K562 (cell line): Measurements from ENCODE around the gene NARF. TPM values are rescaled to one million over a fixed set of nuclear protein-coding genes. Genes with fewer than 3 reads are reported as not detected.

Experiments used
- ATAC-seq: fragments of 200-7000 bp; cut with Tn5 transposase; 3 replicates; pipeline ENCODE4 v1.9.1; 2020; ENCODE audit warnings: moderate library complexity
- BruUV-seq: library from RNA; stranded (reverse); fragments of 400-500 nt; replicated peaks from 2 replicates; lab custom pipeline; 2021; lab: Mats Ljungman, UMichigan
- CTCF ChIA-PET: fragments of 300-600 bp; formaldehyde crosslinking; extraction: SDS; loops from one replicate; lab custom pipeline; 2021; ENCODE audit warnings: low intra/inter-chr PET ratio; lab: Yijun Ruan, JAX
- POLR2A ChIA-PET: fragments of 300-600, 350-650 bp; sonication (Branson Sonifier 250); formaldehyde crosslinking; extraction: SDS; loops from one replicate; lab custom pipeline; 2021; ENCODE audit warnings: antibody characterized with exemption, inconsistent platforms; lab: Yijun Ruan, JAX
- DNase-seq, 4 experiments: peaks; one replicate each; pipeline versions ENCODE4 v3.0.0 to v3.0.0-alpha.2; 2011 to 2018; ENCODE audit warnings: low spot score in 3 of 4, mixed read lengths in 3 of 4; ENCODE audit errors: extremely low read depth in 1 of 4
- FAIRE-seq: peaks from 2 replicates; lab custom pipeline; 2011; peaks lifted over from hg19 to GRCh38; lab: Jason Lieb, UNC
- H2AFZ ChIP-seq: 2 replicates; pipeline ENCODE4 v1.6.0; 2011; ENCODE audit warnings: low read depth, low read length, control low read depth, inconsistent platforms
- H3K27ac ChIP-seq: fragments of 200-600 bp; 3 replicates; pipeline ENCODE4 v1.8.0; 2011; ENCODE audit warnings: low read depth, mild to moderate bottlenecking, control low read depth, inconsistent platforms, low read length, moderate library complexity, mixed read lengths; ENCODE audit errors: extremely low read depth
- H3K27me3 ChIP-seq, 2 experiments: fragments of 300-600 bp in 1 of 2; 2 replicates in 1 of 2; 3 replicates in 1 of 2; pipeline versions ENCODE4 v1.6.0 to v1.8.0; 2011; ENCODE audit warnings: inconsistent platforms in 2 of 2, low read length in 2 of 2, mild to moderate bottlenecking in 1 of 2, mixed read lengths in 1 of 2, moderate library complexity in 1 of 2; ENCODE audit not compliant: control insufficient read depth in 2 of 2, insufficient read depth in 2 of 2
- H3K36me3 ChIP-seq: fragments of 300-600 bp; 3 replicates; pipeline ENCODE4 v1.8.0; 2011; ENCODE audit warnings: mild to moderate bottlenecking, low read length, inconsistent platforms; ENCODE audit not compliant: control insufficient read depth, insufficient read depth
- H3K4me1 ChIP-seq, 2 experiments: fragments of 200-600 bp in 1 of 2; replicated peaks in 1 of 2; 2 replicates in 1 of 2; 3 replicates in 1 of 2; pipeline versions ENCODE4 v1.5.1 to v1.8.0; 2011; ENCODE audit warnings: inconsistent platforms in 2 of 2, low read length in 2 of 2, mild to moderate bottlenecking in 1 of 2, mixed read lengths in 1 of 2, moderate library complexity in 1 of 2; ENCODE audit not compliant: control insufficient read depth in 2 of 2, insufficient read depth in 2 of 2
- H3K4me2 ChIP-seq: 2 replicates; pipeline ENCODE4 v1.6.1; 2011; ENCODE audit warnings: low read length, control low read depth, inconsistent platforms, mixed read lengths; ENCODE audit not compliant: insufficient read depth
- H3K4me3 ChIP-seq: fragments of 200-600 bp; sonication (generic), shearing (Covaris generic); 2 replicates; pipeline ENCODE4 v1.5.1; 2016; ENCODE audit warnings: control low read depth, inconsistent platforms
- H3K79me2 ChIP-seq: fragments of 200-600 bp; 3 replicates; pipeline ENCODE4 v1.8.0; 2011; ENCODE audit warnings: low read length, inconsistent platforms; ENCODE audit not compliant: control insufficient read depth, insufficient read depth
- H3K9ac ChIP-seq, 2 experiments: 2 replicates each; pipeline versions ENCODE4 v1.6.0 to v1.6.1; 2011; ENCODE audit warnings: low read depth in 2 of 2, low read length in 2 of 2, control low read depth in 1 of 2, inconsistent platforms in 1 of 2, mild to moderate bottlenecking in 1 of 2, mixed read lengths in 1 of 2; ENCODE audit not compliant: insufficient read depth in 1 of 2
- H3K9me1 ChIP-seq: one replicate; pipeline ENCODE4 v1.6.0; 2011; ENCODE audit warnings: inconsistent platforms, mild to moderate bottlenecking, low read length, moderate library complexity; ENCODE audit not compliant: control insufficient read depth, insufficient read depth
- H3K9me3 ChIP-seq: replicated peaks from 2 replicates; pipeline ENCODE4 v1.5.1; 2011; ENCODE audit warnings: low read depth, low read length, inconsistent platforms; ENCODE audit not compliant: control insufficient read depth, insufficient read depth
- H4K20me1 ChIP-seq: replicated peaks from 2 replicates; pipeline ENCODE4 v1.6.1; 2011; ENCODE audit warnings: low read length, inconsistent platforms, mixed read lengths; ENCODE audit not compliant: control insufficient read depth, insufficient read depth
- ARNT ChIP-seq, 2 experiments: fragments of 450-650 bp; IDR thresholded peaks; 2 replicates each; pipeline ENCODE4 v1.6.1; 2016; ENCODE audit warnings: mild to moderate bottlenecking in 1 of 2
- FOSL1 ChIP-seq: fragments of 200-800 bp; sonication (Bioruptor generic); conservative IDR thresholded peaks from 2 replicates; pipeline ENCODE4 v1.6.1; 2016; ENCODE audit warnings: missing genetic modification characterization, missing compliant biosample characterization
- HDAC8 ChIP-seq: fragments of 450-650 bp; IDR thresholded peaks from 2 replicates; pipeline ENCODE4 v1.6.1; 2016; ENCODE audit warnings: mild to moderate bottlenecking, missing genetic modification characterization, moderate library complexity, missing compliant biosample characterization
- NONO ChIP-seq, 2 experiments: fragments of 200-400 bp in 1 of 2; fragments of 450-650 bp in 1 of 2; formaldehyde crosslinking in 1 of 2; IDR thresholded peaks; 2 replicates each; pipeline ENCODE4 v1.6.1; 2017; ENCODE audit warnings: low read depth in 2 of 2, mild to moderate bottlenecking in 2 of 2, moderate library complexity in 2 of 2, low read length in 1 of 2
- NR3C1 ChIP-seq: sonication (generic); formaldehyde crosslinking; IDR thresholded peaks from 2 replicates; pipeline ENCODE4 v1.8.1; 2022; ENCODE audit warnings: missing genetic modification reagents
- RAD21 ChIP-seq, 2 experiments: fragments of 250-450 bp in 1 of 2; fragments of 450-650 bp in 1 of 2; sonication (Bioruptor Pico) in 1 of 2; formaldehyde crosslinking in 1 of 2; IDR thresholded peaks in 1 of 2; conservative IDR thresholded peaks in 1 of 2; 2 replicates each; pipeline versions ENCODE4 v1.4.0 to v1.8.0; 2020 to 2022; ENCODE audit warnings: mild to moderate bottlenecking in 2 of 2, moderate library complexity in 1 of 2
- SMAD2 ChIP-seq: fragments of 150-350 bp; IDR thresholded peaks from 2 replicates; pipeline ENCODE4 v1.6.1; 2014; ENCODE audit warnings: low read depth, mild to moderate bottlenecking, low read length
- TARDBP ChIP-seq: fragments of 450-650 bp; IDR thresholded peaks from 2 replicates; pipeline ENCODE4 v1.6.1; 2016
- ZNF197 ChIP-seq: fragments of 200-800 bp; sonication (Bioruptor generic); IDR thresholded peaks from 2 replicates; pipeline ENCODE4 v1.6.1; 2016; ENCODE audit warnings: low read depth, missing genetic modification characterization, missing compliant biosample characterization
- WGBS: fragments of 100-300 bp; shearing (Covaris generic); methylation state at CpG from one replicate; pipeline ENCODE4 v1.1.6; 2016; ENCODE audit warnings: low coverage, mixed read lengths; ENCODE audit not compliant: insufficient coverage; ENCODE audit errors: missing lambda C conversion rate; 5-methylcytosine and 5-hydroxymethylcytosine counted together
- in situ Hi-C: fragments of 300-500 bp; cut with MboI; formaldehyde crosslinking; loops from 4 replicates; pipeline ENCODE4 v1.15.0; 2018; ENCODE audit warnings: inconsistent platforms, mixed read lengths
- intact Hi-C: fragments of 100-400 bp; cut with micrococcal nuclease; formaldehyde crosslinking; loops from 2 replicates; pipeline ENCODE4 v1.14.2; 2022
- polyA plus RNA-seq, 8 experiments: library from polyadenylated mRNA; depleted of rRNA in 4 of 8; stranded (reverse) in 5 of 8; unstranded in 3 of 8; fragments of >200 nt; fragmentation: Nextera tagmentation in 2 of 8; fragmentation: Illumina TruSeq in 1 of 8; extraction: Ambion mirVana in 2 of 8; extraction: Trizol in 1 of 8; gene quantifications; 2 replicates each; pipeline versions ENCODE4 v1.2.1 to v1.2.3, GENCODE V29; 2011 to 2014; ENCODE audit warnings: inconsistent platforms in 1 of 8, missing spikeins in 1 of 8
- total RNA-seq, 7 experiments: library from RNA; depleted of rRNA in 6 of 7; stranded (reverse); fragments of >200 nt in 6 of 7; fragmentation: Illumina TruSeq in 2 of 7; extraction: Trizol in 2 of 7; gene quantifications; 2 replicates each; pipeline versions ENCODE4 v1.2.1 to v1.2.3, GENCODE V29; 2011 to 2021; ENCODE audit warnings: low replicate concordance in 1 of 7
- TF ChIP-seq, protein P1 (sequence below): fragments of 200-600 bp; sonication (generic); IDR thresholded peaks from one replicate; pipeline ENCODE4 v1.6.1; 2012; ENCODE audit warnings: mild to moderate bottlenecking, low read depth, low read length, inconsistent platforms

The NARF gene
- total and polyA plus RNA-seq, 9 of the 15 experiments (the other 6 are each of a cell fraction or from before 2014, with no cell fraction given): 60.4 to 423 (median 132) TPM

- ChIA-PET CTCF (no interaction called here), POLR2A (interaction anchor here (1.0 to 1.1 kb wide), 3 partner anchors 11 to 128 kb away, joined by 3 to 5 read pairs (median 3); no protein-coding TSS in a partner anchor)
- no peaks in the 10 kb centered on the region for H3K9me3 ChIP-seq
- H3K27me3 ChIP-seq: no peaks in the 10 kb centered on the region
- no peak overlapping the region for H3K27ac ChIP-seq
- no peak overlapping the region for H3K4me2 ChIP-seq
- in situ Hi-C loops: no loop called here
- no peak overlapping the region for H3K4me3 ChIP-seq
- H3K9ac ChIP-seq: peak overlapping the region in 1 of 2 experiments; percentile 59; a peak in 1 of 4 replicates
- H4K20me1 ChIP-seq: 0 out of 2 replicates have a peak, but pooled peaks cover 6% of the 10 kb centered on the region
- no peak for FAIRE-seq
- no peak for ATAC-seq
- no TSS peak for BruUV-seq
- peaks cover 7% of the 10 kb centered on the region for H3K9me1 ChIP-seq
- peaks cover 40% of the 10 kb centered on the region for H3K36me3 ChIP-seq
- H3K4me1 ChIP-seq: peaks cover 2 to 36% of the 10 kb centered on the region in 2 experiments; a peak in 3 of 5 replicates
- 83% methylated on average over 17 of the region's 21 CpGs for WGBS
- no peak overlapping the region for H2AFZ ChIP-seq
- intact Hi-C loops: loop anchor here (5.0 to 10.0 kb wide), 3 partner anchors 33 to 135 kb away; partner anchors contain the start of genes NARF and TEX19
- no peaks in the 10 kb centered on the region for H3K79me2 ChIP-seq
- no peak for DNase-seq
- TF ChIP-seq NONO (IDR thresholded peaks at IDR 0.05; ENCODE audit: low read depth in 2 of 2, low read length in 1 of 2): no peak
- TF ChIP-seq SMAD2: no peak
- TF ChIP-seq TARDBP: no peak
- TF ChIP-seq ARNT (IDR thresholded peaks at IDR 0.05): no peak
- TF ChIP-seq RAD21 (CRISPR knock-in tag; conservative IDR thresholded peaks at IDR 0.05 in 1 of 2, IDR thresholded peaks at IDR 0.05 in 1 of 2): no peak
- no peak for TF ChIP-seq HDAC8 (tag)
- no peak for TF ChIP-seq NR3C1 (CRISPR knock-in tag)
- no peak for TF ChIP-seq ZNF197 (CRISPR knock-in tag)
- TF ChIP-seq FOSL1 (tag): no peak
- TF ChIP-seq, protein P1, sequence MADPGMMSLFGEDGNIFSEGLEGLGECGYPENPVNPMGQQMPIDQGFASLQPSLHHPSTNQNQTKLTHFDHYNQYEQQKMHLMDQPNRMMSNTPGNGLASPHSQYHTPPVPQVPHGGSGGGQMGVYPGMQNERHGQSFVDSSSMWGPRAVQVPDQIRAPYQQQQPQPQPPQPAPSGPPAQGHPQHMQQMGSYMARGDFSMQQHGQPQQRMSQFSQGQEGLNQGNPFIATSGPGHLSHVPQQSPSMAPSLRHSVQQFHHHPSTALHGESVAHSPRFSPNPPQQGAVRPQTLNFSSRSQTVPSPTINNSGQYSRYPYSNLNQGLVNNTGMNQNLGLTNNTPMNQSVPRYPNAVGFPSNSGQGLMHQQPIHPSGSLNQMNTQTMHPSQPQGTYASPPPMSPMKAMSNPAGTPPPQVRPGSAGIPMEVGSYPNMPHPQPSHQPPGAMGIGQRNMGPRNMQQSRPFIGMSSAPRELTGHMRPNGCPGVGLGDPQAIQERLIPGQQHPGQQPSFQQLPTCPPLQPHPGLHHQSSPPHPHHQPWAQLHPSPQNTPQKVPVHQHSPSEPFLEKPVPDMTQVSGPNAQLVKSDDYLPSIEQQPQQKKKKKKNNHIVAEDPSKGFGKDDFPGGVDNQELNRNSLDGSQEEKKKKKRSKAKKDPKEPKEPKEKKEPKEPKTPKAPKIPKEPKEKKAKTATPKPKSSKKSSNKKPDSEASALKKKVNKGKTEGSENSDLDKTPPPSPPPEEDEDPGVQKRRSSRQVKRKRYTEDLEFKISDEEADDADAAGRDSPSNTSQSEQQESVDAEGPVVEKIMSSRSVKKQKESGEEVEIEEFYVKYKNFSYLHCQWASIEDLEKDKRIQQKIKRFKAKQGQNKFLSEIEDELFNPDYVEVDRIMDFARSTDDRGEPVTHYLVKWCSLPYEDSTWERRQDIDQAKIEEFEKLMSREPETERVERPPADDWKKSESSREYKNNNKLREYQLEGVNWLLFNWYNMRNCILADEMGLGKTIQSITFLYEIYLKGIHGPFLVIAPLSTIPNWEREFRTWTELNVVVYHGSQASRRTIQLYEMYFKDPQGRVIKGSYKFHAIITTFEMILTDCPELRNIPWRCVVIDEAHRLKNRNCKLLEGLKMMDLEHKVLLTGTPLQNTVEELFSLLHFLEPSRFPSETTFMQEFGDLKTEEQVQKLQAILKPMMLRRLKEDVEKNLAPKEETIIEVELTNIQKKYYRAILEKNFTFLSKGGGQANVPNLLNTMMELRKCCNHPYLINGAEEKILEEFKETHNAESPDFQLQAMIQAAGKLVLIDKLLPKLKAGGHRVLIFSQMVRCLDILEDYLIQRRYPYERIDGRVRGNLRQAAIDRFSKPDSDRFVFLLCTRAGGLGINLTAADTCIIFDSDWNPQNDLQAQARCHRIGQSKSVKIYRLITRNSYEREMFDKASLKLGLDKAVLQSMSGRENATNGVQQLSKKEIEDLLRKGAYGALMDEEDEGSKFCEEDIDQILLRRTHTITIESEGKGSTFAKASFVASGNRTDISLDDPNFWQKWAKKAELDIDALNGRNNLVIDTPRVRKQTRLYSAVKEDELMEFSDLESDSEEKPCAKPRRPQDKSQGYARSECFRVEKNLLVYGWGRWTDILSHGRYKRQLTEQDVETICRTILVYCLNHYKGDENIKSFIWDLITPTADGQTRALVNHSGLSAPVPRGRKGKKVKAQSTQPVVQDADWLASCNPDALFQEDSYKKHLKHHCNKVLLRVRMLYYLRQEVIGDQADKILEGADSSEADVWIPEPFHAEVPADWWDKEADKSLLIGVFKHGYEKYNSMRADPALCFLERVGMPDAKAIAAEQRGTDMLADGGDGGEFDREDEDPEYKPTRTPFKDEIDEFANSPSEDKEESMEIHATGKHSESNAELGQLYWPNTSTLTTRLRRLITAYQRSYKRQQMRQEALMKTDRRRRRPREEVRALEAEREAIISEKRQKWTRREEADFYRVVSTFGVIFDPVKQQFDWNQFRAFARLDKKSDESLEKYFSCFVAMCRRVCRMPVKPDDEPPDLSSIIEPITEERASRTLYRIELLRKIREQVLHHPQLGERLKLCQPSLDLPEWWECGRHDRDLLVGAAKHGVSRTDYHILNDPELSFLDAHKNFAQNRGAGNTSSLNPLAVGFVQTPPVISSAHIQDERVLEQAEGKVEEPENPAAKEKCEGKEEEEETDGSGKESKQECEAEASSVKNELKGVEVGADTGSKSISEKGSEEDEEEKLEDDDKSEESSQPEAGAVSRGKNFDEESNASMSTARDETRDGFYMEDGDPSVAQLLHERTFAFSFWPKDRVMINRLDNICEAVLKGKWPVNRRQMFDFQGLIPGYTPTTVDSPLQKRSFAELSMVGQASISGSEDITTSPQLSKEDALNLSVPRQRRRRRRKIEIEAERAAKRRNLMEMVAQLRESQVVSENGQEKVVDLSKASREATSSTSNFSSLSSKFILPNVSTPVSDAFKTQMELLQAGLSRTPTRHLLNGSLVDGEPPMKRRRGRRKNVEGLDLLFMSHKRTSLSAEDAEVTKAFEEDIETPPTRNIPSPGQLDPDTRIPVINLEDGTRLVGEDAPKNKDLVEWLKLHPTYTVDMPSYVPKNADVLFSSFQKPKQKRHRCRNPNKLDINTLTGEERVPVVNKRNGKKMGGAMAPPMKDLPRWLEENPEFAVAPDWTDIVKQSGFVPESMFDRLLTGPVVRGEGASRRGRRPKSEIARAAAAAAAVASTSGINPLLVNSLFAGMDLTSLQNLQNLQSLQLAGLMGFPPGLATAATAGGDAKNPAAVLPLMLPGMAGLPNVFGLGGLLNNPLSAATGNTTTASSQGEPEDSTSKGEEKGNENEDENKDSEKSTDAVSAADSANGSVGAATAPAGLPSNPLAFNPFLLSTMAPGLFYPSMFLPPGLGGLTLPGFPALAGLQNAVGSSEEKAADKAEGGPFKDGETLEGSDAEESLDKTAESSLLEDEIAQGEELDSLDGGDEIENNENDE: no peak
Observed at GRCh38 chr17:82489851-82490511, 31.4 kb downstream of the NARF start.
